Measurements from ENCODE around the gene GAS7. TPM values are rescaled to one million over a fixed set of nuclear protein-coding genes. Genes with fewer than 3 reads are reported as not detected.

The GAS7 gene
- total RNA-seq, 2 experiments from 2014 or later, result 0.27 to 0.44 TPM

GRCh38 chr17:9900044-9900594 is 298.3 kb downstream of the GAS7 start:
- Mint-ChIP-seq H3K36me3 (ENCODE audit: low read depth) (no peaks in the 10 kb centered on the region), H3K4me3 (no peak overlapping the region), H3K27me3 (peaks cover 12% of the 10 kb centered on the region), H3K4me1 (no peaks in the 10 kb centered on the region), H3K9me3 (no peaks in the 10 kb centered on the region), H3K27ac (no peak overlapping the region)
- ChIA-PET CTCF (no interaction called here), POLR2A (no interaction called here)
- no peak for DNase-seq

GRCh38 chr17:9899280-9900043 is 298.9 kb downstream of the GAS7 start:
- H3K4me3 Mint-ChIP-seq, result no peak overlapping the region
- POLR2A ChIA-PET, result no interaction called here
- DNase-seq, result no peak
- H3K27me3 Mint-ChIP-seq, result peaks cover 12% of the 10 kb centered on the region
- no peaks in the 10 kb centered on the region for H3K9me3 Mint-ChIP-seq
- CTCF ChIA-PET, result no interaction called here
- H3K36me3 Mint-ChIP-seq (ENCODE audit: low read depth), result no peaks in the 10 kb centered on the region
- no peak overlapping the region for H3K27ac Mint-ChIP-seq
- no peaks in the 10 kb centered on the region for H3K4me1 Mint-ChIP-seq

GRCh38 chr17:9898812-9899211 is 299.6 kb downstream of the GAS7 start:
- ChIA-PET POLR2A (interaction anchor here (0.7 kb wide), 1 partner anchor 752 kb away, joined by 3 read pairs; no protein-coding TSS in a partner anchor), CTCF (no interaction called here)
- H3K36me3 Mint-ChIP-seq (ENCODE audit: low read depth), result no peaks in the 10 kb centered on the region
- H3K9me3 Mint-ChIP-seq, result no peaks in the 10 kb centered on the region
- no peak overlapping the region for H3K4me3 Mint-ChIP-seq
- DNase-seq, result no peak
- peaks cover 12% of the 10 kb centered on the region for H3K27me3 Mint-ChIP-seq
- no peak overlapping the region for H3K27ac Mint-ChIP-seq
- no peaks in the 10 kb centered on the region for H3K4me1 Mint-ChIP-seq

- no peaks in the 10 kb centered on the region for H3K9me3 Mint-ChIP-seq
- peaks cover 12% of the 10 kb centered on the region for H3K27me3 Mint-ChIP-seq
- no peaks in the 10 kb centered on the region for H3K4me1 Mint-ChIP-seq
- no peak for DNase-seq
- POLR2A ChIA-PET, result no interaction called here
- H3K27ac Mint-ChIP-seq, result no peak overlapping the region
- CTCF ChIA-PET, result no interaction called here
- H3K4me3 Mint-ChIP-seq, result no peak overlapping the region
- no peaks in the 10 kb centered on the region for H3K36me3 Mint-ChIP-seq (ENCODE audit: low read depth)
These were observed 300.9 kb downstream of the GAS7 start for GRCh38 chr17:9897372-9897968.

- Mint-ChIP-seq H3K9me3 (no peaks in the 10 kb centered on the region), H3K36me3 (ENCODE audit: low read depth) (no peaks in the 10 kb centered on the region), H3K27me3 (peaks cover 8% of the 10 kb centered on the region), H3K27ac (no peak overlapping the region), H3K4me3 (no peak overlapping the region), H3K4me1 (no peaks in the 10 kb centered on the region)
- ChIA-PET CTCF (no interaction called here), POLR2A (no interaction called here)
- DNase-seq, result no peak
These were observed 302.5 kb downstream of the GAS7 start for GRCh38 chr17:9895923-9896322.

- ChIA-PET POLR2A (no interaction called here), CTCF (no interaction called here)
- Mint-ChIP-seq H3K4me1 (no peaks in the 10 kb centered on the region), H3K27ac (no peak overlapping the region), H3K27me3 (no peaks in the 10 kb centered on the region), H3K4me3 (no peak overlapping the region), H3K36me3 (ENCODE audit: low read depth) (no peaks in the 10 kb centered on the region), H3K9me3 (no peaks in the 10 kb centered on the region)
- DNase-seq, result no peak
These were observed 304.2 kb downstream of the GAS7 start for GRCh38 chr17:9894231-9894630.

GRCh38 chr17:9893411-9894012 is 304.9 kb downstream of the GAS7 start:
- Mint-ChIP-seq H3K36me3 (ENCODE audit: low read depth) (no peaks in the 10 kb centered on the region), H3K9me3 (no peaks in the 10 kb centered on the region), H3K27me3 (no peaks in the 10 kb centered on the region), H3K4me3 (no peak overlapping the region), H3K4me1 (no peaks in the 10 kb centered on the region), H3K27ac (no peak overlapping the region)
- DNase-seq, result no peak
- CTCF ChIA-PET, result no interaction called here
- POLR2A ChIA-PET, result no interaction called here

- Mint-ChIP-seq H3K36me3 (ENCODE audit: low read depth) (no peaks in the 10 kb centered on the region), H3K4me3 (no peak overlapping the region), H3K4me1 (no peaks in the 10 kb centered on the region), H3K27ac (no peak overlapping the region), H3K9me3 (no peaks in the 10 kb centered on the region), H3K27me3 (no peaks in the 10 kb centered on the region)
- CTCF ChIA-PET, result no interaction called here
- no peak for DNase-seq
- POLR2A ChIA-PET, result interaction anchor here (0.6 kb wide), 1 partner anchor 513 kb away, joined by 3 read pairs; no protein-coding TSS in a partner anchor
These were observed 308.3 kb downstream of the GAS7 start for GRCh38 chr17:9890124-9890523.

GRCh38 chr17:9887508-9887907 is 310.9 kb downstream of the GAS7 start:
- Mint-ChIP-seq H3K27me3 (no peaks in the 10 kb centered on the region), H3K27ac (no peak overlapping the region), H3K4me3 (no peak overlapping the region), H3K36me3 (ENCODE audit: low read depth) (no peaks in the 10 kb centered on the region), H3K4me1 (no peaks in the 10 kb centered on the region), H3K9me3 (peaks cover 10% of the 10 kb centered on the region)
- no peak for DNase-seq
- CTCF ChIA-PET, result interaction anchor here (0.6 kb wide), 1 partner anchor 225 kb away, joined by 3 read pairs; no protein-coding TSS in a partner anchor
- POLR2A ChIA-PET, result no interaction called here

- ChIA-PET CTCF (interaction anchor here (0.6 kb wide), 1 partner anchor 226 kb away, joined by 3 read pairs; no protein-coding TSS in a partner anchor), POLR2A (no interaction called here)
- no peaks in the 10 kb centered on the region for H3K27me3 Mint-ChIP-seq
- H3K9me3 Mint-ChIP-seq, result peaks cover 16% of the 10 kb centered on the region
- no peaks in the 10 kb centered on the region for H3K4me1 Mint-ChIP-seq
- DNase-seq, result no peak
- no peak overlapping the region for H3K27ac Mint-ChIP-seq
- no peak overlapping the region for H3K4me3 Mint-ChIP-seq
- no peaks in the 10 kb centered on the region for H3K36me3 Mint-ChIP-seq (ENCODE audit: low read depth)
These were observed 312.1 kb downstream of the GAS7 start for GRCh38 chr17:9886141-9886930.

- Mint-ChIP-seq H3K27ac (no peak overlapping the region), H3K9me3 (peaks cover 21% of the 10 kb centered on the region), H3K36me3 (ENCODE audit: low read depth) (no peaks in the 10 kb centered on the region), H3K4me1 (no peaks in the 10 kb centered on the region), H3K27me3 (no peaks in the 10 kb centered on the region), H3K4me3 (no peak overlapping the region)
- ChIA-PET POLR2A (no interaction called here), CTCF (interaction anchor here (0.7 kb wide), 1 partner anchor 146 kb away, joined by 4 read pairs; no protein-coding TSS in a partner anchor)
- no peak for DNase-seq
These were observed 315.0 kb downstream of the GAS7 start for GRCh38 chr17:9883451-9883850.

- peaks cover 21% of the 10 kb centered on the region for H3K9me3 Mint-ChIP-seq
- H3K36me3 Mint-ChIP-seq (ENCODE audit: low read depth), result no peaks in the 10 kb centered on the region
- no peak overlapping the region for H3K4me3 Mint-ChIP-seq
- DNase-seq, result no peak
- H3K4me1 Mint-ChIP-seq, result no peaks in the 10 kb centered on the region
- CTCF ChIA-PET, result no interaction called here
- H3K27me3 Mint-ChIP-seq, result peaks cover 4% of the 10 kb centered on the region
- POLR2A ChIA-PET, result no interaction called here
- H3K27ac Mint-ChIP-seq, result no peak overlapping the region
These were observed 317.8 kb downstream of the GAS7 start for GRCh38 chr17:9880582-9880999.
